HG02571 (cell line): Measurements from ENCODE around the gene MBNL2.

Experiments used
- ATAC-seq: cut with Tn5 transposase; IDR thresholded peaks from one replicate; pipeline ENCODE4 v1.9.1; 2021; ENCODE audit warnings: mild to moderate bottlenecking, moderate library complexity; ENCODE audit not compliant: unreplicated experiment

The MBNL2 gene

DNA sequence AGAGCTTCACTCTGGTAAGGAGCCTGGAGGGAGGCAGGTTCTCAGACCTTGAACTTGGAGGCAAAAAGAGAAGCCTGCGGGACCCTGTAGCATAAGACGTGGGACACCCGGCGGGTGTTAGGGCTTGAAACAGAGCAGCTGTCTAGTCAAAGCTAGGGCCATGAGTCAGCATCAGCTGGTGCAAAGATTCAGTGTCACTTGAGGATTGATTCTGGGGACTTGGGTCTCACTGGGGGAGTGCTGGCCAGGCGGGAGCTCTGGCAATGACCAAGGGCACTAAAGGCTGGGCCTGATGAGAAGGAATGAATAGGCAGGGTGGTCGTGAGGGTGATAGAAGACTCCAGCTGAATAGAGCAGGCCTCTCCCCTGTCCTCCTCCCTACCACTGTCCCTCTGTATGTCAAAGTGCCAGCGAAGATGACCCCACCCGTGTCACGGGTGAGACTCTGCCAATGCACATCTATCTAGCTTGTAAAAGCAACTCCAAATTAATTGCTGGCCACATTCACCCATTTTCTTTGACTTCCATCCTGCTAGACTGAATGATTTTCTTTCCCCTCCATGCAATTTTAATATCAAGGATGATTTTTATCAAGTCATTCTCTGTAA lies 97.1 kb downstream of the MBNL2 start:
- ATAC-seq, result no peak

DNA sequence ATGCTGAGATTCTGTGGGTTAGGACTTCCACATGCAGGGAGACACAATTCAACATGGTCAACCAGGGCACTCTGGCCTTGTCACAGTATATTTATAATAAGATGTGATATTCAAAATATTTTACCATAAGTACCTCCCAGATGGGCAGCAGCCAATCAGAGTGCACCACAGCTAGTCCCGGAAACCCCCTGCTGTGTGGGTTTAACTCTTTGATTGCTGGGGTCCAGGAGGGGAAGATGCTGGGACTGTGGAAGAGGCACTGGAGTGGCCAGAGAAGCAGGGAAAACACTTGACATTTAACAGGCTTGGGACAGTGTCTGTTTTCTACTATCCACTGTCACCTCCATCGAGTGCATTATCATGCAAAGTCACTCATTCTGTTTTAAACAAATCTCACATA lies 99.0 kb downstream of the MBNL2 start:
- ATAC-seq, result no peak

DNA sequence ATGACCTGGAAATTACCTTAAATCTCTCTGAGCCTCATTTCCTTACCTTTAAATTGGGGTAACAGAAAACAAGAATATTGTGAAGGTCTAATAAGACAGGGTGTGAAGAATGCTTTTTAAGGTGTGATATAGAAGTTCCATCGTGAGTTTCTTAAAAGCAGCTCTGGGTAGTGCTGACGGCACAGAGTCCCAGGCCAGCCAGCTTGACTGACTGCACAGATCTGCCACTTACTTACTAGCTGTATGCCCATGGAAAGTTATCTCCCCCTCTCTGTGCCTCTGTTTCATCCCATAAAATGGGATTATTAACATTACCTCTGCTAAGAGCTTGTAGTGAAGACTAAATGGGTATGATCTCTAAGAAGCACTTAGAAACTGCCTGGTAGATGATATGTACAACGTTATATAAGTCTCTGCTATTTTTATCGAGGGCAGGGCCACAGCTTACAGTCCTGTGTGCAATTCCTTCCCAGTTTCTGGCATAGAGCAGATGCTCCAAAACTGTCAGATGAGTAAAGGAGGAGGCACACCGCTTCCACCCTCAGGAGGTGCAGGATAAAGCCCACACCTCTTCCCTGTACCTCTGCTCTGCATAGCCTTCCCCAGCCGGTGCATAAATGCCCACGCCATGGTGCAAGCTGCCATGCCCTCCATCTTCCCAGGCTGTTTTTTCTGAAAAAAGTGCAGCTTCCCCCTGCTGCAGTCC lies 99.6 kb downstream of the MBNL2 start:
- no peak for ATAC-seq

DNA sequence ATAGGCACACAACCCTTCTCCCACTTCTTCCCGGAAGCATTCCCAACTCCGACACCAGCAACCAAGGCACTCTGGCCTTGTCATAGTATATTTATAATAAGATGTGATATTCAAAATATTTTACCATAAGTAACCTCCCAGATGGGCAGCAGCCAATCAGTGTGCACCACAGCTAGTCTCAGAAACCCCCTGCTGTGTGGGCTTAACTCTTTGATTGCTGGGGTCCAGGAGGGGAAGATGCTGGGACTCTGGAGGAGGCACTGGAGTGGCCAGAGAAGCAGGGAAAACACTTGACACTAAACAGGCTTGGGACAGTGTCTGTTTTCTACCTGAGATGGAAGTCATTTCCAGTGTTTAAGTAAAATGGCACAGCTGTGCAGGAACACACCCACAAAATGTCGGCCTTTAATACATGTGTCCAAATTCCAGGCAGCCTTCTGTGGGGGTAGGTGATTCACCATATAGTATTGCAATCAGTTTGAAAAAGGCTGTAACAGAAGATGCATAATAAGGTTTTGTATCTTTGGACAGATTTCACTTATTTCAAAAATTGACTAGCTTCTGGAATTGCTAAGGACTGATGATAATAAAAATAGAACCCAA lies 100.7 kb downstream of the MBNL2 start:
- ATAC-seq, result no peak

GRCh38 chr13:97324115-97324514 lies 102.0 kb downstream of the MBNL2 start:
- ATAC-seq, result no peak

DNA sequence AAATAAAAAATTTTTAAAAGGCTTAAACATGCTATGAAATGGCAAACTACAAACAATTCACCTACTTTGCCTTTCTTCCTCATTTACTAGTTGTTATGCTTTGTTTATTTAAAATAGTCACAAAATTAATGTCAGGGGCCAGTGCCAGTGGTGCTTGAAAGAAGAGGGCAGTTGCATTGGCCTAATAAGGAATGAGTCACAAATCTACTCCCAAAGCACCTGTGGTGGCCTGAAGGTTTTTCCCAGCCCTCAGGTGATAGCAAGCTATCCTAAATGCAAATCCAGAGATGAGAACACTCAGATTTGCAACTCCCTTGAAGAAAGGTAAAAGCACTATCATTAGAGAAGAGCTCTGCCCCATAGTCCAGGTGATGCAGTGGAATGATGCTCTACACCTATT lies 103.6 kb downstream of the MBNL2 start:
- no peak for ATAC-seq

DNA sequence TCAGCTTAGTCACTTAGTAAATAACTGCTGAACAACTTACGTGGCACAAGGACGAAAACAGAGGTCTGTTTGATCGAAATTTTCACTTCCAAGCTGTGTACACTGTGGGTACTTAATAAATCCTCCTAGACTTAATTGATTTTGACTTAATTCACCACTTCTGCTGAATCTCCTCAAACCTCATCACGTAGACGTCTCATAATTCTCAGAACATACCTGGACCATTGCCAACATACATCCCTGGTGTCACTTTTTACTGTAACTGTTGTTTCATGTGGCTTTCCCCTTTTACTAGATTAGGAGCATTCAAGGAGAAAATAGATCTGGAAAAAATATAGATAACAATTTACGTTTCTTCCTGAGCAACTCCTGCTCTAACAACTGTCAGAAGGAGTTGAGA lies 105.0 kb downstream of the MBNL2 start:
- ATAC-seq, result no peak

- ATAC-seq, result no peak
These were observed 105.5 kb downstream of the MBNL2 start for GRCh38 chr13:97327506-97328221.

GRCh38 chr13:97328222-97328790 lies 106.2 kb downstream of the MBNL2 start:
- no peak for ATAC-seq

DNA sequence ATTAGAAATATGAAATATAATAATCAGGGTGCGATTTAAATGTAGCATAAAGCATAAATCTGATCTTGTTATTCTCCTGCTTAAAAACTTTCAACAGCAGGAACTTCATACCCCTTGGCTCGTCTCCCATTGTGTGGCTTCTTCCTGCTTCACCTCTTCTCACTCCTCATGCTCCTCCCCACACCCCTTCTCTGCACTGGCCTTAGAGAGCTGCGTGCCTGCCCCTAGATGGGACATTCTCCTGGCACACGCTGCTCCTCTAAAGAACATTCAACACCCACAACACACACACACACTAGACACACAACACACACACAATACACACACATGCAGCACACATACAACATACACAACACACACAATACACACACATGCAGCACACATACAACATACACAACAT lies 107.2 kb downstream of the MBNL2 start:
- ATAC-seq, result no peak

DNA sequence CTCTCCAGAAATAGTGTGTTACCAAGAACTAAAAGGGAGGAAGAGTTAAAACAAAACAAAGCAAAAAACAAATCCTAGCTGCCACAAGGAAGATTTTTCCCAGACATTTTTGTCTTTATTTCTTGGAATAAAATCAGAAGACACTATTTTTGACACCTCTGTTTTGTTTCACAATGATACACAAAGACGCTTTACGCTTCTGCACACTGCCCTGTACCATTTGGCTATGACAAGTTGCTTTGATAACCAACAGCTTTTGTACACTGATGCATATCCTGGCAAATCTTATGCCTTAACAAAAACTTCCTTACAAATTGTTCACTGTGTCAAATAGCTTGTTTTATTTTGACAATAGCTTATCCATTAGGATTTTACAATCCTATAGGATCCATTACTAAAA lies 108.3 kb downstream of the MBNL2 start:
- ATAC-seq, result no peak

DNA sequence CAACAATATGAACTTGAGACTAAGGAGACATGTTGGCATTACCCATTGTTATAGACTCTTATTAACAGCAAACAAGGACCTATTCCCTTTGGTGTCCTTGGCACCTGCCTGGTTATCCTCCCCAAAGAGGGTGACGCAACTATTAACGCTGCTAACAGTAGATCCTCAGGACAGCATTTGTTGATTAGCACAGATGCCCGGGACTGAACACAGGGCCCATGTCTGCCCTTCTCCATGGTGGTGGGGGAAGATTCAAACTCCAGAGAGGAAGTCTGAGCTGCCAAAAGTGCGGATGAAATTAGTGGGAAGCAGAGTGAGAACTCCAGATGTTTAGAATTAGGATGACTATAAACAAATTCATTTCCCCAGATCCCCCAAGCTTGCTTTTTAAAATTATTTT lies 110.6 kb downstream of the MBNL2 start:
- ATAC-seq, result no peak

DNA sequence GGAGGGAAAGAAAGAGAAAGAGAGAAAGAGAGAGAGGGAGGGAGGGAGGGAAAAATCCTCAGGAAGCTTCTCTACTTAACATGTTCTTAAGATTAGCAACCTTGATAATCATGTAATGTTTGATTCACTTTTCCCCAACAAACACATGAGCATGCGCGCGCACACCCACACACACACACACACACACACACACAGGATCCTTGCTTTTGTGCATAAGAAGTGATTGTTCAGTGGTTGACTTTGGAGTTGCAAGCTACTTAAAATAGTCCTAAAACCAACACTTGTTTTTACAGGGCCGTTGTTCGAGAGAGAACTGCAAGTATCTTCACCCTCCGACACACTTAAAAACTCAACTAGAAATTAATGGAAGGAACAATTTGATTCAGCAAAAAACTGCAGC lies 111.8 kb downstream of the MBNL2 start:
- no peak for ATAC-seq

GRCh38 chr13:97334690-97335089 lies 112.6 kb downstream of the MBNL2 start:
- no peak for ATAC-seq

DNA sequence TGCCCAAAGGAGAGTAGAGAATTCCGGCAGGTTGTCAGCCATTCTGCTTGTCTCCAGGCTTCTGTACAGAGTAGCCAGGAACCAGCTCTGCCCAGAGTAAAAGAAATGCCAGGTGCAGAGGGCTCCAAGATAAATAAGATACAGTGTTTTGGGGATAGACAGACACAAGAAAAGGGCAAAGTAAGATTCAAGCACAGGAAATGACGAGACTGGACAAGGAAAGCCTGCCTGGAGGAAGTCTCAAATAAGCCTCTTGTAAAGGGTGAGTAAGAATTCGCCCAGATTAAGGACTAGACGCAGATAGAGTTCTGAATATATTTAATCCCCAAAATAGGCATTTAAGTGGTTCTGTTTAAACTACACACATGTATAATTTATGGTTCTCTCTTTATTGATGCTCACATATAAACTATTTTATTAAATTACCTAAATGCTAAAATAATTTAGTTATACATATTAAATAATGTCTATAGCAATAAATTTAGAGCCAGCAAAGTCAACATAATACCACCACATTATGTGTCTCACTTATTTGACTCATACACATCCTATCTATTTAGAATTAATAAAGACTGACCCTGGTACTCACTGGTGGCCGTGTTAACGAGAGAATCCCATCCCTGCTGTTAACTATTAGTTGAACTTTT lies 113.5 kb downstream of the MBNL2 start:
- no peak for ATAC-seq

- ATAC-seq, result no peak
These were observed 115.9 kb downstream of the MBNL2 start for GRCh38 chr13:97337985-97338499.

DNA sequence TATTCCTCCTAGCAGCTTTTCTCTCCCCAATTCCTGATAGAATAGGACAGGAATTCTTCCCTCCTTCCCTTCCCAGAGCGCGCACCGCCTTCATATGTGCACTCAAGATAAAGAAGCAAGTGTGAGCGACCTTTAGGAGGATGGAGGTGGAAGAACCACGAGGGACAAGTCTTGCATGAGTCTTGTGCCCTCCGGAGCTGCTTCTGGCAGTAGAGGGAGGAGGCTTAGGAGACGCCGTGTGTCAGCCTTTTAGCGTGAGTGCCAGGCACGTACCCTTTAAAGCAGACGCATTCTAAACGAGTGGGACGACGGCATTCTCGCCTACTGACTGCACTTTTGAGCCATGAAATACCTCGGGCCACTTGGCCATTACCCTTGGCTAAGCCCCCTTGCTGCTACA lies 116.4 kb downstream of the MBNL2 start:
- ATAC-seq, result no peak

- no peak for ATAC-seq
These were observed 117.2 kb downstream of the MBNL2 start for GRCh38 chr13:97339019-97339987.

DNA sequence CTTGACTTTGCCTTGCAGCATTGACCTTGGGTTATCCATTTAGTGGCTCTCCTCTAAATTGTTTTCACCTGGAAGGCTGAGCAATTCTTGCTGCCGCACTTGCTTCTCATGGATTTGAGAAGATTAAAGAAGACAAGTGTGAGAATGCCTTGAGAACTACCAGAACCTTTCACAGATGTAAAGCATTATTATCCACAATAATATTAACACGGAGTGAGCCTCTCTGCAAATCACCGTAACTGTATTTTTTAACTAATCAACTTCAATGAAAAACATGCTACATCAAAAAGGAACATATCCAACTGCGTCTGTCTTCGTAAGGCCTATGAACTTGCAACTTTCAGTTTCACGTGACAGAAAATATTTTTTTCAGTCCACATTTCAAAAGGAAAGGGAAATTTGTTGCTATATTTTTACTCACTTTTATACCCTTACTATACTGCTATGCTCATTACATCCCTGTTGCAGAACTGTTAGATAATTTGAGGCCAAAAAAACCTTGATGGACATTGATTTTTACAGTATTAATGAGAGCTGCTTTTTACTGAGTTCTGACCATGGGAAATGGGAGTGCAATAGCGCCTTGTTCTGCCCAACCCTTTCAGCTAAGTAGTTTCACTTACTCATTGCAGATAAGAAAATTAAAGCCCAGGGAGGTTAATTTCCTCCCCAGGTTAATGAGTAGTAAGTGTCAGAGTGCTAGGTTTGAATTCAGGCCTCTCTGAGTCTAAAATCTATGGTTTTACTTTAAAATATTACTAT lies 118.0 kb downstream of the MBNL2 start:
- ATAC-seq, result no peak
